ENCODE measurements around the gene NNT.

NNT gene

DNA sequence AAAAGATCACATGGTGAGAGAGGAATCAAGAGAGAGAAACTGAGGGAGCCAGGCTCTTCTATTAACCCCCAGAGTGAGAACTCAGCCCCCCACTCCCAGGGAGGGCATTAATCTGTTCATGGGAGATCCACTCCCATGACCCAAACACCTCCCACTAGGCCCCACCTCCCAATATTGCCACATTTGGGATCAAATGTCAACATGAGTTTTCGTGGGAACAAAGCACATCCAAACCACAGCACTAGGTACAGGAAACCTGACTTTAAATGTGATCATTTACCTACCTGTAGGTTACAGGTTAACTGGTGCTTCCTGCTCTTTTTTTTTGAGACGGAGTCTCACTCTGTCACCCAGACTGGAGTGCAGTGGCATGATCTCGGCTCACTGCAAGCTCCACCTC, 16.9 kb downstream of the NNT start:
- no peak for TF ChIP-seq POLR2AphosphoS5 (IDR thresholded peaks at IDR 0.05; ENCODE audit: low read depth, low read length)
- TF ChIP-seq REST (IDR thresholded peaks at IDR 0.05; ENCODE audit: insufficient read depth in 1 of 2, low read depth in 2 of 2, low read length in 2 of 2): no peak
- TF ChIP-seq SIN3A (IDR thresholded peaks at IDR 0.05; ENCODE audit: borderline replicate concordance, insufficient read depth, low read length): no peak
- no peak for TF ChIP-seq TAF1 (IDR thresholded peaks at IDR 0.05; ENCODE audit: borderline replicate concordance, insufficient read depth, low read length)
- no peak for TF ChIP-seq FOXP2 (optimal IDR thresholded peaks at IDR 0.05; ENCODE audit: borderline replicate concordance, extremely low read depth, extremely low read length, insufficient read depth)

GRCh38 chr5:43620944-43621505, 18.0 kb downstream of the NNT start:
- no peak for TF ChIP-seq REST (IDR thresholded peaks at IDR 0.05; ENCODE audit: insufficient read depth in 1 of 2, low read depth in 2 of 2, low read length in 2 of 2)
- no peak for TF ChIP-seq SIN3A (IDR thresholded peaks at IDR 0.05; ENCODE audit: borderline replicate concordance, insufficient read depth, low read length)
- TF ChIP-seq FOXP2 (optimal IDR thresholded peaks at IDR 0.05; ENCODE audit: borderline replicate concordance, extremely low read depth, extremely low read length, insufficient read depth): no peak
- no peak for TF ChIP-seq POLR2AphosphoS5 (IDR thresholded peaks at IDR 0.05; ENCODE audit: low read depth, low read length)
- TF ChIP-seq TAF1 (IDR thresholded peaks at IDR 0.05; ENCODE audit: borderline replicate concordance, insufficient read depth, low read length): no peak

DNA sequence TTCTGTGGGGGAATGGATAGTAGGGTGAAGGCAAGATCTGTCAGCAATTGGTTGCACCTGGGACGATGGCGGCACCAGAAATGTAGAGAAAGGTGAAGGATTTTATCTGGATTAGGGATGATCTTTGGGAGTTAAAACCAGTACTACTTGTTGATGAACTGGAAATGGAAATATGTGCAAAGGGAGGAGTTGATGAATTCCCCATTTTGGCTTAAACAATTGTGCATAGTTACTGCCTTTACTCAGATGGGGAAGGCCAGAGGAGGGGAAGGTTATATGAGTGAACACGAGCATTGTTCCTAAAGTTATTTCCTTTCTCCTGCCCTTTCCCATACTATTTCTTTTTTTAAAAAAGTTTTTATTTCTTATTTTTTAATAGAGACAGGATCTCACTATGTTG, 19.1 kb downstream of the NNT start:
- TF ChIP-seq FOXP2 (optimal IDR thresholded peaks at IDR 0.05; ENCODE audit: borderline replicate concordance, extremely low read depth, extremely low read length, insufficient read depth) (no peak), TAF1 (IDR thresholded peaks at IDR 0.05; ENCODE audit: borderline replicate concordance, insufficient read depth, low read length) (no peak), POLR2AphosphoS5 (IDR thresholded peaks at IDR 0.05; ENCODE audit: low read depth, low read length) (no peak), SIN3A (IDR thresholded peaks at IDR 0.05; ENCODE audit: borderline replicate concordance, insufficient read depth, low read length) (no peak), REST (IDR thresholded peaks at IDR 0.05; ENCODE audit: insufficient read depth in 1 of 2, low read depth in 2 of 2, low read length in 2 of 2) (no peak)

GRCh38 chr5:43623048-43623680, 20.2 kb downstream of the NNT start:
- TF ChIP-seq TAF1 (IDR thresholded peaks at IDR 0.05; ENCODE audit: borderline replicate concordance, insufficient read depth, low read length): no peak
- TF ChIP-seq POLR2AphosphoS5 (IDR thresholded peaks at IDR 0.05; ENCODE audit: low read depth, low read length): no peak
- no peak for TF ChIP-seq REST (IDR thresholded peaks at IDR 0.05; ENCODE audit: insufficient read depth in 1 of 2, low read depth in 2 of 2, low read length in 2 of 2)
- no peak for TF ChIP-seq FOXP2 (optimal IDR thresholded peaks at IDR 0.05; ENCODE audit: borderline replicate concordance, extremely low read depth, extremely low read length, insufficient read depth)
- no peak for TF ChIP-seq SIN3A (IDR thresholded peaks at IDR 0.05; ENCODE audit: borderline replicate concordance, insufficient read depth, low read length)

All from PFSK-1 (cell line).